ENCODE results near the gene RYR2.

Gene RYR2

DNA sequence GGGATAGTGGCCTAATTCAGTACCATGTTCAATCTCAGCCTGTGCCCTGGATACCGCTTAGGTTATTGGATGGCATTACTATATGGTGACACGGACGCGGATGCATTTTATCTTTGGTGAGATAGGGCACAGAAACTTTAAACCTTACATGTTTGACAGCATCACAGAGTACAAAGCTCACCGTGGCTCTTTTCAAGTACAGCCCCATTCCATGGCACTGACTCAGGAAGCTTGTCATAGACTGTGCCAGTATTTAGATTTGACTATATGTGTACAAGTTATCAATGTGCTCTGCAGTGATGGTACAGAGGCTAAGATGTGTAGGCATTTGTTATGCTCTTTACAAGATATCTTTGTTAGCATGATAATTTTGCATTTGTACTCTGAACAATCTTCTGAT lies 169.0 kb downstream of the RYR2 start:
- TF ChIP-seq, protein P1, sequence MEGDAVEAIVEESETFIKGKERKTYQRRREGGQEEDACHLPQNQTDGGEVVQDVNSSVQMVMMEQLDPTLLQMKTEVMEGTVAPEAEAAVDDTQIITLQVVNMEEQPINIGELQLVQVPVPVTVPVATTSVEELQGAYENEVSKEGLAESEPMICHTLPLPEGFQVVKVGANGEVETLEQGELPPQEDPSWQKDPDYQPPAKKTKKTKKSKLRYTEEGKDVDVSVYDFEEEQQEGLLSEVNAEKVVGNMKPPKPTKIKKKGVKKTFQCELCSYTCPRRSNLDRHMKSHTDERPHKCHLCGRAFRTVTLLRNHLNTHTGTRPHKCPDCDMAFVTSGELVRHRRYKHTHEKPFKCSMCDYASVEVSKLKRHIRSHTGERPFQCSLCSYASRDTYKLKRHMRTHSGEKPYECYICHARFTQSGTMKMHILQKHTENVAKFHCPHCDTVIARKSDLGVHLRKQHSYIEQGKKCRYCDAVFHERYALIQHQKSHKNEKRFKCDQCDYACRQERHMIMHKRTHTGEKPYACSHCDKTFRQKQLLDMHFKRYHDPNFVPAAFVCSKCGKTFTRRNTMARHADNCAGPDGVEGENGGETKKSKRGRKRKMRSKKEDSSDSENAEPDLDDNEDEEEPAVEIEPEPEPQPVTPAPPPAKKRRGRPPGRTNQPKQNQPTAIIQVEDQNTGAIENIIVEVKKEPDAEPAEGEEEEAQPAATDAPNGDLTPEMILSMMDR (conservative IDR thresholded peaks at IDR 0.05; ENCODE audit: low read depth) = no peak
- DNase-seq (ENCODE audit: low spot score) = no peak
- POLR2A ChIA-PET (ENCODE audit: low non-redundant PET) = no interaction called here
- no peak overlapping the region for H3K27ac ChIP-seq
- CTCF ChIA-PET = interaction anchor here (0.6 kb wide), 1 partner anchor 82 kb away, joined by 3 read pairs; no protein-coding TSS in a partner anchor

DNA sequence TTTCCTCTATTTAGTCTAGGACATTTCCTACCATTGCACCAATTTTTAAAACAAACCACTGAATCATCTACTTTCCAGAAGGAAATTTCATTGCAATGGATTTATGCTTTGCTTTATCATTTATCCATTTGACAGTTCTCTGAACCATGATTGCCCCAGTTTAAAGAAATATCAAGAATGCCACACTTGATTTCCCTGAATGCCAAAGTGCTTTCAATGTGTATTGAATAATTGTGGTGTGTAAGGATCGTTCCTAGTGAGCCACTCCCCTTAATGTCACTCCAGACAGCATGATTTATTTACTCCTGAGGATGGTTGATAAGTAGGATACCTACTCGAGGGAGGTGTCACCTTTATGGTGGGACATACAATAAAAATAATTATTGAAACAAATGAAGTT lies 169.6 kb downstream of the RYR2 start:
- H3K27ac ChIP-seq = no peak overlapping the region
- ChIA-PET CTCF (interaction anchor here (0.6 kb wide), 1 partner anchor 81 kb away, joined by 3 read pairs; no protein-coding TSS in a partner anchor), POLR2A (ENCODE audit: low non-redundant PET) (no interaction called here)
- TF ChIP-seq, protein P1 (conservative IDR thresholded peaks at IDR 0.05; ENCODE audit: low read depth) = no peak
- no peak for DNase-seq (ENCODE audit: low spot score)

DNA sequence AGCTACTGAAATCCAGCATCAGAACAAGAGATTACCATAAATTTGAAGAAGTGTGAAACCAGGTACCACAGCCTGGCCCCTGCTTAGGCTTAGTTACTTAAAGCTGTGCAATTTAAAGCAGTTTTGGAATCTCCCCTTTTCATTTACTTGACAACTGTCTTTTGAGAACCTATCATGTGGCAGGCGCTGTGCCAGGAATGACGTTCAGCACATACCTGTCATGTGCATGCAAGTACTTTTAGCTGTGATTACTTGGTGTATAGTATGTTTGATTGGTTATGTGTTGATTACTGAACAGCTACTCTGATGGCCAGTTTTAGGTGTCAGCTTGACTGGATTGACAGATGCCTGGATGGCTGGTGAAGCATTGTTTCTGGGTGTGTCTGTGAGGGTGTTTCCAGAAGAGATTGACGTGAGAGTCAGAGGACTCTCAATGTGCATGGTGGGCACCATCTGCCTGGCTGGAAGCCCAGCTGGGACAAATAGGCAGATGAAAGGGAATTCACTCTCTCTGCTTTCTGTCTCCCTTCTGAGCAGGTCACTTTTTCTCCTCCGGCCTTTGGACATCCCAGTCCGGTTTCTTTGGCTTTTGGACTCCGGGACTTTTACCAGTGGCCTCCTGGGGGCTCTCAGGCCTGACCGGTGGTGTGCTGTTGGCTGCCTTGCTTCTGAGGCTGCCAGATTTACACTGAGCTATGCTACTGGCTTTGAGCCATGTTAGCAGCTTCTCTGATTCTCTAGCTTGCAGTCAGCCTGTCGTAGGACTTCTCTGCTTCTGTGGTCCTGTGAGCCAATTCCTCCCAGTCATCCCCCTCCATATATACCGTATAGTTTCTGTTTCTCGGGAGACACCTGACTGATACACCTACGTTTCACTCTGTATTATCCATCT lies 178.0 kb downstream of the RYR2 start:
- DNase-seq (ENCODE audit: low spot score) = no peak
- POLR2A ChIA-PET (ENCODE audit: low non-redundant PET) = no interaction called here
- CTCF ChIA-PET = no interaction called here
- TF ChIP-seq, protein P1 (conservative IDR thresholded peaks at IDR 0.05; ENCODE audit: low read depth) = no peak
- no peak overlapping the region for H3K27ac ChIP-seq

DNA sequence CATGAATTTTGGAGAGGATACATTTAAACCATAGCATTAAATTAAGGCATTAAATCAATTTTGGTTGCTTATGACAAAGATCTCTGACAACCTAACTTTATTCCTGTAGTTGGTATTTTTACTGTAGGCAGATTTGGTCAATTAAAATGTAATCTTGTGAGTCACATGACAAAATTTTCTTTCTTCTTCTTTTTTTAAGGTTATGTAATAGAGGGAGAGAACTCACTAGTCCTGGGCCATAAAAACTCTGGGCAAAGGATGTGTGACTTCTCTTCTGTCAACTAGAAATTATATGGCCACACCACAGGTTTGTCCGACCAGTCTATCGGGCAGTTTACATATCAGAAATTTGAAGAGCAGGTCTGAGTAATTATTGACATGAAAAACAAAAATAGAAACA lies 181.4 kb downstream of the RYR2 start:
- TF ChIP-seq, protein P1 (conservative IDR thresholded peaks at IDR 0.05; ENCODE audit: low read depth) = no peak
- H3K27ac ChIP-seq = no peak overlapping the region
- no peak for DNase-seq (ENCODE audit: low spot score)
- ChIA-PET CTCF (no interaction called here), POLR2A (ENCODE audit: low non-redundant PET) (no interaction called here)

DNA sequence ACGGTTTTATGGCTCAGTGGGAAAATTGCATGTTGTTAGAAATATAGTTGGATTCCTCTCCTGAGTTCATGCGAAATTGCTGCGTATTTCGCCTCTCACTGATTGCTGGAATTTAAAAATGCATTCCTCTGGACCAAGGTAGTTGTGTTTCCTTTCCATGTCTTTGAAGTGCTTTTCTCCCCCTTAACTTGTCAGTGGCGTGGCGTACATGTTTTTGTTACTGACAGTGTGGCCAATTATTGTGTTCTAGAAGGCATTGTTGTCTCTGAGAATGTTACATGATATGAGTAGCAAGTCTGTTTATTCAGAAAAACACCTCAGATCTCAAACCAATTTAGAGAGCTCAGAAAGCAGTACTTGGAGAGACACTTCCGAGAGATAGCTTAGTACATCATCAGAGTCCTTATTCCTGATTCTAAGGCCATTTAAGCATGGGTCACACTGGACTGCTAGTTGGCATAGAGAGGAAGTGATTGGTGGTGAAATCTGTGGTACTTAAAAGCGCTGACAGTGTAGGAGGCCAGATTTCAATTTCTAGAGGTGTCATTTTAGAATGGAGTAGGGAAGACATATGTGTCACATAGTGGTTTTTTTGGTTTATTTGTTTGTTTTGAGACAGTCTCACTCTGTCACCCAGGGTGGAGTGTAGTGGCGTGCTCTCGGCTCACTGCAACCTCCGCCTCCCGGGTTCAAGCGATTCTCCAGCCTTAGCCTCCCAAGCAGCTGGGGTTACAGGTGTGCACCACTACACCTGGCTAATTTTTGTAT lies 184.4 kb downstream of the RYR2 start:
- TF ChIP-seq, protein P1 (conservative IDR thresholded peaks at IDR 0.05; ENCODE audit: low read depth) = no peak
- ChIA-PET CTCF (no interaction called here), POLR2A (ENCODE audit: low non-redundant PET) (no interaction called here)
- H3K27ac ChIP-seq = no peak overlapping the region
- DNase-seq (ENCODE audit: low spot score) = no peak

DNA sequence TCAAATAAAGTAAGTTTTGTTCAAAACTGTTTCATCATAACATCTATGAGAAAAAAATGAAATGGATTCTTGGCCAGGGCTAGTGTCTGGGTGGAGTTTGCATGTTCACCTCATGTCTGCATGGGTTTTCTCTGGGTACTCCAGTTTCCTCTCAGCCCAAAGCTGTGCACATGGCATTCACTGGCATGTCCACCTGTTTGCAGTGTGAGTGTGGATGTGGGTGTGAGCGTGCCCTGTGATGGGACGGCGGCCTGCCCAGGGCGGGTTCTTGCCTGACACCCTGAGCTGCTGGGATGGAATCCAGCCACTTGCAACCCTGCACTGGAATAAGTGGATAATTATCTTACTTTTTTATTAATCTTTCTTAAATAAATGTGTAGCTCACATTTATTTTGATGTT lies 185.5 kb downstream of the RYR2 start:
- no peak overlapping the region for H3K27ac ChIP-seq
- DNase-seq (ENCODE audit: low spot score) = no peak
- ChIA-PET CTCF (no interaction called here), POLR2A (ENCODE audit: low non-redundant PET) (no interaction called here)
- TF ChIP-seq, protein P1 (conservative IDR thresholded peaks at IDR 0.05; ENCODE audit: low read depth) = no peak
